Subcutaneous preadipocyte (primary cell): ENCODE measurements around the gene NELFA. TPM values are rescaled to one million over a fixed set of nuclear protein-coding genes. Genes with fewer than 3 reads are reported as not detected.
A peak's percentile ranks its signal among the peaks of the same experiment; 100 is the strongest.

Source experiments
- small RNA-seq: library from RNA; depleted of rRNA; stranded (forward); fragments of <200 nt; gene quantifications from one replicate; pipeline ENCODE3, GENCODE V24; 2012
- total RNA-seq: library from RNA; depleted of rRNA; stranded (reverse); fragments of >200 nt; gene quantifications from 2 replicates; pipeline ENCODE4 v1.2.3, GENCODE V29; 2012

The NELFA gene
- 22.8 and 25.8 TPM in 2 replicates for total RNA-seq

DNA sequence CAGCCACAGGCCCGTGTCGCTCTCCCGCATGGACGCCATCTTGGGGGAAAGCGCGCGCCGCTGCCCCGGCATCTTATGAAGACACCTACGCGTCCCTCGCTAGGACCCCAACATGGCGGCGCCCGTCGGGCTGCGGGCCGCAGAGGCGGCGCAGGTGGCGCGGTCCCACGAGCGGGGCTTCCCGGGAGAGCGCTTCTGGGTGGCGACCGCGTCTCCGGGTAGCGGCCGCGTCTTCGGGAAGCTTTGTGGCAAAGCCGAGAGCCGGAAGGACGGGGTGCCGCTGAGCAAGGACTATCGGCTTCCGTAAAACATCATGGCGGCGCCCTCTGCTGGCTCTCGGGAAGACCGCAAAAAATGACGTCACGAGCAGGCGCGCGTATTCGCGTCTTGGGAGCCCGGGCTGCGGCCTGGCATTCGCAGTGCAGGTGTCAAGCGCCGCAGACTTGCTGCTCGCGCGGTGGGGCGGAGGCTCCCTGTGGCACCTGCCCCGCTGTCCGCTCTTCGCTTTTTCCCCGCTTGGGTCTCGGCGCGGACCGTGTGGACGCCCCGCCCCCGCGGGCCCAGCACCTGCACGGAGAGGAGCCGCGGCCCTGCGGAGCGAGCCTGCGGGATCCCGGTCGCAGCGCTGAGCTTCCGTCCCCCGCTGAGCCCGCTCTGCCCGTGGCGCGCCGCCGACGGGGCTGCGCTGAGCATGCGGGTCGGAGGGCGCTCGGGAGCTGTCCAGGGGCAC is at the start of gene NELFA:
TSS of gene NELFA (minus strand) at position 54 of the 730 bp plus-strand sequence. CDS start at position 39, 15 bp downstream.

Small RNAs within 50 kb of the gene (small RNA-seq; reads per million reads assigned to genes)
- gene SCARNA22: 8,712 reads per million, percentile 100 among the genes with 10 or more reads in this experiment

Other genes with a start within 250 kb of the NELFA start
- gene FGFR3, start 215.7 kb downstream of the NELFA start, total RNA-seq: 0.20 and 2.2 TPM in 2 replicates
- gene LETM1, start 152.8 kb downstream of the NELFA start, total RNA-seq: 80.8 and 103 TPM in 2 replicates
- gene NSD2, start 137.6 kb downstream of the NELFA start, total RNA-seq: 59.2 and 101 TPM in 2 replicates
- gene NAT8L, start 50.4 kb upstream of the NELFA start, total RNA-seq: under 0.01 TPM in 2 replicates
- gene HAUS3, start 233.1 kb upstream of the NELFA start, total RNA-seq: 7.0 and 11.3 TPM in 2 replicates
- 2.2 and 3.5 TPM in 2 replicates for gene POLN, start 233.1 kb upstream of the NELFA start, total RNA-seq